ENCODE data around the gene RNF19B.

RNF19B gene

GRCh38 chr1:32894019-32894600 lies 70.5 kb downstream of the RNF19B start:
- Histone ChIP-seq H3K27ac (peak overlapping the region in 2 of 21 experiments; percentile 22 to 37), H3K4me3 (no peak overlapping the region)

- Histone ChIP-seq H3K4me3 (peak overlapping the region; percentile 19 to 50 (median 34)), H3K27ac (peak overlapping the region in 4 of 21 experiments; percentile 3 to 38 (median 30))
These were observed 71.2 kb downstream of the RNF19B start for GRCh38 chr1:32893198-32894018.

- Histone ChIP-seq H3K27ac (peak overlapping the region in 3 of 21 experiments; percentile 1 to 37 (median 3)), H3K4me3 (peak overlapping the region; percentile 19 to 50 (median 34))
These were observed 72.0 kb downstream of the RNF19B start for GRCh38 chr1:32892368-32893197.

- no peak overlapping the region for H3K4me3 ChIP-seq
- no peak overlapping the region for H3K27ac ChIP-seq
These were observed 73.0 kb downstream of the RNF19B start for GRCh38 chr1:32891630-32892029.

- no peak overlapping the region for H3K27ac ChIP-seq
- H3K4me3 ChIP-seq, result no peak overlapping the region
These were observed 73.4 kb downstream of the RNF19B start for GRCh38 chr1:32891241-32891570.

GRCh38 chr1:32890516-32891240 lies 73.9 kb downstream of the RNF19B start:
- Histone ChIP-seq H3K27ac (no peak overlapping the region), H3K4me3 (no peak overlapping the region)

GRCh38 chr1:32889731-32890278 lies 74.8 kb downstream of the RNF19B start:
- H3K4me3 ChIP-seq, result no peak overlapping the region
- no peak overlapping the region for H3K27ac ChIP-seq

- H3K4me3 ChIP-seq, result no peak overlapping the region
- H3K27ac ChIP-seq, result no peak overlapping the region
These were observed 75.8 kb downstream of the RNF19B start for GRCh38 chr1:32888677-32889420.

- no peak overlapping the region for H3K27ac ChIP-seq
These were observed 76.5 kb downstream of the RNF19B start for GRCh38 chr1:32888134-32888533.

GRCh38 chr1:32887623-32888022 lies 77.0 kb downstream of the RNF19B start:
- no peak overlapping the region for H3K27ac ChIP-seq
- no peak overlapping the region for H3K4me3 ChIP-seq

More at GRCh38 chr1:32888134-32888533, 76.5 kb downstream of the RNF19B start:
- no peak overlapping the region for H3K4me3 ChIP-seq

GRCh38 chr1:32886828-32887414 lies 77.7 kb downstream of the RNF19B start:
- Histone ChIP-seq H3K27ac (no peak overlapping the region), H3K4me3 (no peak overlapping the region)

All from skin epidermis (tissue), 12 donors.